Measurements from ENCODE around the gene LRRC10.

LRRC10 gene

DNA sequence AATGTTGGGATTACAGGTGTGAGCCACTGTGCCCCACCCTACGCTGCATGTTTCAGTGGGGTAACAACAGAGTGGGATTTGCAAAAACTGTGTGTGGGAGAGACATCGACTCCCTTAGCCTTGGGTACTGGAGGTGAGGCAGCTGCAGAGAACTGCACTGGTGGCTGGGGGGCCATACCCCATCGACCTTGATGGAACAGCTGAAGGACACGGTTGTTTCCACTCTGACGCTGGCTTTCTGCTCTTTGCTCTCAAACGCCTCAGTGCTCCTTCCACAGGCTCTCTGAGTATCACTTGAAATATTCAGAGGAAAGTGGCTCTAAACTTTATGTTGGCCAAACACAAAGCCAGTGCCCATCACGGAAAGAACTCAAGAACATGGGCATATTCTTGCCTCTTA is 30.8 kb upstream of the LRRC10 start:
- H3K4me3 ChIP-seq (ENCODE audit: low read length), result no peak overlapping the region
- no peak for DNase-seq (ENCODE audit: low read depth)
- no peak for TF ChIP-seq CTCF (conservative IDR thresholded peaks at IDR 0.05; ENCODE audit: low read depth, low read length)

GRCh38 chr12:69639400-69640016 is 28.8 kb upstream of the LRRC10 start:
- TF ChIP-seq CTCF (conservative IDR thresholded peaks at IDR 0.05; ENCODE audit: low read depth, low read length), result peak; percentile 96
- DNase-seq (ENCODE audit: low read depth), result no peak
- H3K4me3 ChIP-seq (ENCODE audit: low read length), result no peak overlapping the region

- no peak for DNase-seq (ENCODE audit: low read depth)
- H3K4me3 ChIP-seq (ENCODE audit: low read length), result no peak overlapping the region
- TF ChIP-seq CTCF (conservative IDR thresholded peaks at IDR 0.05; ENCODE audit: low read depth, low read length), result peak; percentile 41
These were observed 22.4 kb upstream of the LRRC10 start for GRCh38 chr12:69633061-69633460.

- peak; percentile 40 for TF ChIP-seq CTCF (conservative IDR thresholded peaks at IDR 0.05; ENCODE audit: low read depth, low read length)
- no peak for DNase-seq (ENCODE audit: low read depth)
- no peak overlapping the region for H3K4me3 ChIP-seq (ENCODE audit: low read length)
These were observed 19.5 kb upstream of the LRRC10 start for GRCh38 chr12:69630191-69630590.

DNA sequence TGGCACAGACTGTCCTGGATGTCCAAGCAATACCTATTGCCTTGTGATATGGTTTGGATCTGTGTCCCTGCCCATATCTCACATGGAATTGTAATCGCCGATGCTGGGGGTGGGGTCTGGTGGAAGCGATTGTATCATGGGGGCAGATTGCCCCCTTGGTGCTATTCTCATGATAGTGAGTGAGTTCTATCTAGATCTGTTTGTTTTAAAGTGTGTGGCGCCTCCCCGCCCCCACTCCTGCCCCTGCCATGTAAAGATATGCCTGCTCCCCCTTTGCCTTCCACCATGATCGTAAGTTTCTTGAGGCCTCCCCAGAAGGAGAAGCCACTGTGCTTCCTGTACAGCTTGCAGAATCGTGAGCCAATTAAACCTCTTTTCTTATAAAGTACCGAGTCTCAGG is 16.8 kb upstream of the LRRC10 start:
- no peak for DNase-seq (ENCODE audit: low read depth)
- no peak overlapping the region for H3K4me3 ChIP-seq (ENCODE audit: low read length)
- TF ChIP-seq CTCF (conservative IDR thresholded peaks at IDR 0.05; ENCODE audit: low read depth, low read length), result no peak

- no peak for TF ChIP-seq CTCF (conservative IDR thresholded peaks at IDR 0.05; ENCODE audit: low read depth, low read length)
- peak; percentile 34 for DNase-seq (ENCODE audit: low read depth)
- H3K4me3 ChIP-seq (ENCODE audit: low read length), result no peak overlapping the region
These were observed 13.3 kb upstream of the LRRC10 start for GRCh38 chr12:69623970-69624369.

- TF ChIP-seq CTCF (conservative IDR thresholded peaks at IDR 0.05; ENCODE audit: low read depth, low read length), result no peak
- H3K4me3 ChIP-seq (ENCODE audit: low read length), result no peak overlapping the region
- DNase-seq (ENCODE audit: low read depth), result no peak
These were observed 10.8 kb upstream of the LRRC10 start for GRCh38 chr12:69621551-69621950.
